Ascending aorta (tissue), 2 donors: ENCODE measurements around the gene PSPH. TPM values are rescaled to one million over a fixed set of nuclear protein-coding genes. Genes with fewer than 3 reads are reported as not detected.

Experiments
- DNase-seq, 2 donors: peaks; one replicate each; pipeline ENCODE4 v3.0.0-alpha.2; 2019; ENCODE audit warnings: low spot score in 2 of 2
- H3K27ac ChIP-seq, 2 donors: fragments of 200-600 bp; sonication (generic); one replicate each; pipeline ENCODE4 v1.5.1; 2016 to 2017; ENCODE audit warnings: mild to moderate bottlenecking in 1 of 2
- H3K27me3 ChIP-seq: fragments of 200-600 bp; sonication (generic); one replicate; pipeline ENCODE4 v1.5.1; 2017
- H3K36me3 ChIP-seq, 2 donors: fragments of 200-600 bp; sonication (generic); one replicate each; pipeline ENCODE4 v1.5.1; 2016
- H3K4me1 ChIP-seq, 2 donors: fragments of 200-600 bp; sonication (generic); one replicate each; pipeline ENCODE4 v1.5.1; 2016 to 2017; ENCODE audit warnings: mild to moderate bottlenecking in 1 of 2
- H3K4me3 ChIP-seq, 2 donors: fragments of 200-600 bp; sonication (generic); one replicate each; pipeline ENCODE4 v1.5.1; 2016 to 2017; ENCODE audit warnings: mild to moderate bottlenecking in 1 of 2
- H3K9me3 ChIP-seq, 2 donors: fragments of 200-600 bp; sonication (generic); one replicate each; pipeline ENCODE4 v1.5.1; 2016
- CTCF ChIP-seq, 3 experiments: fragments of 200-600 bp in 2 of 3; fragments of 450-650 bp in 1 of 3; sonication (generic) in 2 of 3; IDR thresholded peaks; one replicate each; pipeline ENCODE4 v1.5.1; 2016 to 2019; ENCODE audit warnings: antibody characterized with exemption in 3 of 3, mild to moderate bottlenecking in 1 of 3, moderate library complexity in 1 of 3
- intact Hi-C: fragments of 100-400 bp; cut with DNase I; formaldehyde crosslinking; loops from one replicate; pipeline ENCODE4 v1.15.1; 2023
- total RNA-seq: library from RNA; depleted of rRNA; stranded (reverse); fragments of >200 nt; gene quantifications from one replicate; pipeline ENCODE4 v1.1.0, GENCODE V29; 2016

Gene PSPH
- total RNA-seq, 1 donor from 2014 or later = not detected

GRCh38 chr7:56003749-56004148, 47.5 kb downstream of the PSPH start:
- Histone ChIP-seq H3K27ac (no peak overlapping the region), H3K4me3 (no peak overlapping the region), H3K9me3 (no peaks in the 10 kb centered on the region), H3K4me1 (no peaks in the 10 kb centered on the region), H3K27me3 (no peaks in the 10 kb centered on the region), H3K36me3 (peaks cover 0 to 3% of the 10 kb centered on the region in 2 donors)
- intact Hi-C loops = no loop called here
- DNase-seq = no peak
- no peak for TF ChIP-seq CTCF (IDR thresholded peaks at IDR 0.05)

- peaks cover 52 to 55% of the 10 kb centered on the region in 2 donors for H3K36me3 ChIP-seq
Observed at GRCh38 chr7:55996856-55997500, 54.3 kb downstream of the PSPH start.

GRCh38 chr7:55992346-55992745, 58.9 kb downstream of the PSPH start:
- Histone ChIP-seq H3K4me1 (no peaks in the 10 kb centered on the region), H3K36me3 (peaks cover 45 to 57% of the 10 kb centered on the region in 2 donors), H3K9me3 (no peaks in the 10 kb centered on the region), H3K27ac (no peak overlapping the region), H3K4me3 (no peak overlapping the region), H3K27me3 (no peaks in the 10 kb centered on the region)
- DNase-seq = no peak
- no peak for TF ChIP-seq CTCF (IDR thresholded peaks at IDR 0.05)
- intact Hi-C loops = no loop called here

More at GRCh38 chr7:55996856-55997500, 54.3 kb downstream of the PSPH start:
- TF ChIP-seq CTCF (IDR thresholded peaks at IDR 0.05) = no peak
- Histone ChIP-seq H3K4me3 (no peak overlapping the region), H3K9me3 (no peaks in the 10 kb centered on the region), H3K27me3 (no peaks in the 10 kb centered on the region), H3K4me1 (no peaks in the 10 kb centered on the region), H3K27ac (no peak overlapping the region)
- intact Hi-C loops = no loop called here
- DNase-seq = no peak

GRCh38 chr7:55983537-55983936, 67.7 kb downstream of the PSPH start:
- Histone ChIP-seq H3K4me3 (no peak overlapping the region), H3K36me3 (peaks cover 66 to 89% of the 10 kb centered on the region in 2 donors), H3K27me3 (no peaks in the 10 kb centered on the region), H3K9me3 (no peaks in the 10 kb centered on the region), H3K27ac (no peak overlapping the region), H3K4me1 (no peaks in the 10 kb centered on the region)
- TF ChIP-seq CTCF (IDR thresholded peaks at IDR 0.05) = no peak
- intact Hi-C loops = no loop called here
- no peak for DNase-seq

- peaks cover 54 to 73% of the 10 kb centered on the region in 2 donors for H3K36me3 ChIP-seq
Observed at GRCh38 chr7:55980266-55980665, 71.0 kb downstream of the PSPH start.

More at GRCh38 chr7:55980266-55980665, 71.0 kb downstream of the PSPH start:
- Histone ChIP-seq H3K4me1 (no peaks in the 10 kb centered on the region), H3K4me3 (no peak overlapping the region), H3K9me3 (no peaks in the 10 kb centered on the region), H3K27me3 (no peaks in the 10 kb centered on the region), H3K27ac (no peak overlapping the region)
- no peak for TF ChIP-seq CTCF (IDR thresholded peaks at IDR 0.05)
- no peak for DNase-seq
- intact Hi-C loops = no loop called here
